GM12878 (cell line): ENCODE results near the gene KRT72. TPM values are rescaled to one million over a fixed set of nuclear protein-coding genes. Genes with fewer than 3 reads are reported as not detected.

Source experiments
- ATAC-seq: fragments of 200-7000 bp; cut with Tn5 transposase; 3 replicates; pipeline ENCODE4 v1.9.1; 2020; ENCODE audit warnings: mild to moderate bottlenecking, moderate library complexity
- BruUV-seq: library from RNA; stranded (reverse); fragments of 400-500 nt; replicated peaks from 2 replicates; lab custom pipeline; 2021; lab: Mats Ljungman, UMichigan
- CTCF ChIA-PET: fragments of 300-600 bp; sonication (Branson Sonifier 250); formaldehyde crosslinking; extraction: SDS; loops from one replicate; lab custom pipeline; 2021; ENCODE audit warnings: inconsistent platforms; lab: Yijun Ruan, JAX
- POLR2A ChIA-PET: fragments of 350-600 bp; formaldehyde crosslinking; extraction: SDS; loops from one replicate; lab custom pipeline; 2021; ENCODE audit warnings: inconsistent platforms; lab: Charles Lee
- RAD21 ChIA-PET: fragments of 300-600 bp; sonication (Branson Sonifier 250); formaldehyde crosslinking; loops from one replicate; lab custom pipeline; 2023; ENCODE audit warnings: antibody characterized with exemption; ENCODE audit not compliant: unreplicated experiment; lab: Charles Lee
- SMC1A ChIA-PET: fragments of 300-600 bp; sonication (Branson Sonifier 250); formaldehyde crosslinking; loops from one replicate; lab custom pipeline; 2023; ENCODE audit not compliant: unreplicated experiment, uncharacterized antibody; lab: Charles Lee
- DNase-seq: peaks from one replicate; pipeline ENCODE4 v3.0.0-alpha.2; 2011; ENCODE audit warnings: low read depth, low spot score
- FAIRE-seq: peaks from 3 replicates; lab custom pipeline; 2011; peaks lifted over from hg19 to GRCh38; lab: Jason Lieb, UNC
- H2AFZ ChIP-seq: 2 replicates; pipeline ENCODE4 v1.6.0; 2011; ENCODE audit warnings: low read depth, low read length, control low read depth; ENCODE audit not compliant: control insufficient read depth
- H3K27ac ChIP-seq: 2 replicates; pipeline ENCODE4 v1.5.1; 2011; ENCODE audit warnings: control low read depth; ENCODE audit not compliant: control insufficient read depth, insufficient read depth
- H3K27me3 ChIP-seq, 2 experiments: replicated peaks in 1 of 2; 2 replicates each; pipeline versions ENCODE4 v1.6.0 to v1.6.1; 2011; ENCODE audit warnings: low read length in 1 of 2; ENCODE audit not compliant: control insufficient read depth in 2 of 2, insufficient read depth in 2 of 2
- H3K36me3 ChIP-seq, 2 experiments: 2 replicates each; pipeline ENCODE4 v1.5.1; 2011; ENCODE audit warnings: low read length in 1 of 2; ENCODE audit not compliant: control insufficient read depth in 2 of 2, insufficient read depth in 2 of 2
- H3K4me1 ChIP-seq: 2 replicates; pipeline ENCODE4 v1.6.1; 2011; ENCODE audit warnings: mild to moderate bottlenecking, low read length, moderate library complexity, mixed read lengths; ENCODE audit not compliant: control insufficient read depth, insufficient read depth
- H3K4me2 ChIP-seq: 2 replicates; pipeline ENCODE4 v1.6.0; 2011; ENCODE audit warnings: control low read depth; ENCODE audit not compliant: control insufficient read depth, insufficient read depth
- H3K4me3 ChIP-seq: fragments of 200-600 bp; sonication (generic); 2 replicates; pipeline ENCODE4 v1.5.1; 2016
- H3K79me2 ChIP-seq: 2 replicates; pipeline ENCODE4 v1.6.0; 2011; ENCODE audit warnings: low read length; ENCODE audit not compliant: control insufficient read depth, insufficient read depth
- H3K9ac ChIP-seq: 2 replicates; pipeline ENCODE4 v1.8.0; 2011; ENCODE audit warnings: low read length, control low read depth, mixed read lengths; ENCODE audit not compliant: control insufficient read depth, insufficient read depth
- H3K9me3 ChIP-seq: replicated peaks from 3 replicates; pipeline ENCODE4 v1.5.1; 2011; ENCODE audit warnings: mild to moderate bottlenecking, low read length; ENCODE audit not compliant: control insufficient read depth, insufficient read depth
- H4K20me1 ChIP-seq: 2 replicates; pipeline ENCODE4 v1.6.0; 2011; ENCODE audit not compliant: control insufficient read depth, insufficient read depth
- BACH1 ChIP-seq: fragments of 450-650 bp; IDR thresholded peaks from 2 replicates; pipeline ENCODE4 v1.6.1; 2017; ENCODE audit warnings: mild to moderate bottlenecking, borderline replicate concordance
- CTCF ChIP-seq, 3 experiments: IDR thresholded peaks in 2 of 3; conservative IDR thresholded peaks in 1 of 3; 2 replicates each; pipeline ENCODE4 v1.5.1; 2011; ENCODE audit warnings: low read depth in 3 of 3, low read length in 3 of 3, mild to moderate bottlenecking in 3 of 3, control low read depth in 2 of 3, moderate library complexity in 2 of 3, inconsistent platforms in 1 of 3, mixed read lengths in 1 of 3; ENCODE audit not compliant: control insufficient read depth in 2 of 3, insufficient read depth in 1 of 3; ENCODE audit errors: extremely low read depth in 1 of 3
- IKZF2 ChIP-seq, 2 experiments: fragments of 450-650 bp; IDR thresholded peaks; 2 replicates each; pipeline ENCODE4 v1.6.1; 2017; ENCODE audit warnings: mild to moderate bottlenecking in 2 of 2, moderate library complexity in 2 of 2
- IRF4 ChIP-seq: IDR thresholded peaks from 2 replicates; pipeline ENCODE4 v1.6.1; 2011; ENCODE audit warnings: low read depth, low read length
- MEF2B ChIP-seq: fragments of 450-650 bp; IDR thresholded peaks from 2 replicates; pipeline ENCODE4 v1.6.1; 2018; ENCODE audit warnings: mild to moderate bottlenecking, moderate library complexity; ENCODE audit not compliant: partially characterized antibody, poor library complexity, severe bottlenecking
- NFXL1 ChIP-seq: fragments of 450-650 bp; IDR thresholded peaks from 2 replicates; pipeline ENCODE4 v1.6.1; 2017; ENCODE audit warnings: antibody characterized with exemption, mild to moderate bottlenecking, borderline replicate concordance
- POLR2A ChIP-seq: IDR thresholded peaks from 2 replicates; pipeline ENCODE4 v1.6.1; 2011; ENCODE audit warnings: low read depth, mild to moderate bottlenecking, low read length
- SMAD1 ChIP-seq: fragments of 450-650 bp; IDR thresholded peaks from 2 replicates; pipeline ENCODE4 v1.6.1; 2018; ENCODE audit warnings: mild to moderate bottlenecking, low read depth; ENCODE audit not compliant: partially characterized antibody
- TCF12 ChIP-seq: IDR thresholded peaks from 2 replicates; pipeline ENCODE4 v1.6.1; 2011; ENCODE audit warnings: low read depth, mild to moderate bottlenecking, low read length
- ZBED1 ChIP-seq: IDR thresholded peaks from 2 replicates; pipeline ENCODE4 v1.6.1; 2016; ENCODE audit warnings: borderline replicate concordance
- ZZZ3 ChIP-seq: IDR thresholded peaks from 2 replicates; pipeline ENCODE4 v1.6.1; 2011; ENCODE audit warnings: low read depth; ENCODE audit not compliant: control insufficient read depth, insufficient read length
- WGBS: methylation state at CpG from one replicate; pipeline ENCODE4 v1.1.6; 2016; ENCODE audit warnings: low lambda C conversion rate; ENCODE audit not compliant: insufficient replicate concordance, insufficient coverage; ENCODE audit errors: missing lambda C conversion rate; 5-methylcytosine and 5-hydroxymethylcytosine counted together
- in situ Hi-C: fragments of 300-500 bp; cut with MboI; formaldehyde crosslinking; loops from 9 replicates; pipeline ENCODE4 v1.14.3; 2018; ENCODE audit warnings: mixed read lengths
- intact Hi-C: fragments of 100-400 bp; cut with micrococcal nuclease; formaldehyde crosslinking; loops from one replicate; pipeline ENCODE4 v1.14.2; 2022; ENCODE audit not compliant: unreplicated experiment
- polyA plus RNA-seq, 11 experiments: library from polyadenylated mRNA; depleted of rRNA in 4 of 11; unstranded in 6 of 11; stranded (reverse) in 5 of 11; fragments of >200 nt; fragmentation: Nextera tagmentation in 4 of 11; fragmentation: Illumina TruSeq in 1 of 11; extraction: Ambion mirVana in 4 of 11; extraction: Trizol in 1 of 11; gene quantifications; 1 replicate in 1 of 11; 2 replicates in 10 of 11; pipeline versions ENCODE4 v1.2.1 to v1.2.3, GENCODE V29; 2011 to 2016; ENCODE audit warnings: inconsistent platforms in 2 of 11, missing spikeins in 2 of 11, low read depth in 1 of 11
- total RNA-seq, 4 experiments: library from RNA; depleted of rRNA in 3 of 4; stranded (reverse); fragments of >200 nt in 3 of 4; fragmentation: Illumina TruSeq in 1 of 4; extraction: Trizol in 1 of 4; gene quantifications; 2 replicates each; pipeline versions ENCODE4 v1.2.1 to v1.2.3, GENCODE V29; 2013 to 2021

The KRT72 gene
- total and polyA plus RNA-seq, 10 of the 15 experiments (the other 5 are each of a cell fraction or from before 2014, with no cell fraction given) = not detected

DNA sequence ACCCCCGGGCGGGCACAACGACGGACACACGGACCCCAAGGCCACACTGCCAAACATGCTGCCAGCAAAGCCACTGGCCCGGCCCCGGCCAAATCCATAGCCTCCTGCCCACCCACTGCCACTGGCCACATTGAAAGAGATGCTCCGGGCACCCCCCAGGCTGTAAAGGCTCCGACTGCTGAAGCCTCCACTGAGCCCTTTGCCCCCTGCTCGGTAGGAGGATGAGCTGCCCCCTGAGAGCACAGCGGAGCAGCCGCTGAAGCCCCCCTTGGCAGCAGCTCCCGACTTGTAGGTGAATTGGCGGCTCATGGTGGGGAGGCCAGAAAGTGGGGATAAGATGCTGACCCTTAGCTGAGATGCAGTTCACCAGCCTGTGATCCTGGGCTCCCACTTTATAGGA lies 17.0 kb upstream of the KRT72 start, which contains the start of gene KRT73:
TSS of gene KRT73 (minus strand) at position 344 of the 400 bp plus-strand sequence. CDS start at position 309, 35 bp downstream.
- Histone ChIP-seq H3K9ac (no peak within 1 kb of the TSS), H4K20me1 (no peaks in the 10 kb centered on the region), H2AFZ (no peak within 1 kb of the TSS), H3K27ac (no peak within 1 kb of the TSS), H3K27me3 (peaks cover 0 to 3% of the 10 kb centered on the region in 2 experiments; a peak in 3 of 4 replicates), H3K4me3 (no peak within 1 kb of the TSS), H3K4me2 (no peak within 1 kb of the TSS), H3K36me3 (no peaks in the 10 kb centered on the region), H3K4me1 (no peaks in the 10 kb centered on the region), H3K9me3 (no peaks in the 10 kb centered on the region), H3K79me2 (no peaks in the 10 kb centered on the region)
- DNase-seq (no peak), ATAC-seq (no peak), FAIRE-seq (no peak)
- ChIA-PET CTCF (interaction anchor here (0.6 kb wide), 1 partner anchor 8 kb away, joined by 3 read pairs; no protein-coding TSS in a partner anchor), POLR2A (no interaction called here), SMC1A (no interaction called here), RAD21 (no interaction called here)
- TF ChIP-seq MEF2B (no peak), POLR2A (no peak), SMAD1 (no peak)
- in situ Hi-C loops = no loop called here
- intact Hi-C loops = no loop called here
- BruUV-seq = no TSS peak
- WGBS = 29% methylated on average over 14 of the region's 14 CpGs

DNA sequence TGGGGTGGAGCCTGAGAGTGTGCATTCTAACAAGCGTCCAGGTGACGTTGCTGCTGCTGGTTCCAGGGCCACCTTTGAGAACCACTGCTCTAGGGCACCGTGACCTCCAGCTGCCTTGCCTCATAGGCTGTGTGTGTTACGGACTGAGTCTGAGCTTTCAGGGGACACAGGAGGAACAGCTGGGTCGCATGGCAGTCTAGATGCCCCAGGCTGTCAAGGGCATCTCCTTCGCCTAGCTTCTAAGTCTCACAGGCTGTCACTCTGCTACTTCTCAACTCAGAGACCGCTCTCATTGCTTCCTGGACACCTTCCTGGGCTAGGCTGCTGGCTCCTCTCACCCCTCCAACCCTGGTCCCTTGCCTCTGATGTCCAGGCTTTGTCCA lies 16.1 kb upstream of the KRT72 start:
- no peak overlapping the region for H3K4me2 ChIP-seq
- no peaks in the 10 kb centered on the region for H3K79me2 ChIP-seq
- 2% methylated on average over 6 of the region's 7 CpGs for WGBS
- H3K9ac ChIP-seq = no peak overlapping the region
- H3K9me3 ChIP-seq = no peaks in the 10 kb centered on the region
- TF ChIP-seq NFXL1 (no peak), CTCF (IDR thresholded peaks at IDR 0.05 in 2 of 3, conservative IDR thresholded peaks at IDR 0.05 in 1 of 3; ENCODE audit: control insufficient read depth in 2 of 3, extremely low read depth in 1 of 3, insufficient read depth in 1 of 3, low read depth in 3 of 3, low read length in 3 of 3) (no peak), POLR2A (no peak), ZBED1 (no peak), ZZZ3 (no peak), IRF4 (no peak), IKZF2 (IDR thresholded peaks at IDR 0.05) (no peak), TCF12 (no peak), BACH1 (no peak)
- in situ Hi-C loops = no loop called here
- ATAC-seq = no peak
- BruUV-seq = no TSS peak
- H3K4me1 ChIP-seq = no peaks in the 10 kb centered on the region
- intact Hi-C loops = no loop called here
- ChIA-PET SMC1A (interaction anchor here (0.6 kb wide), 1 partner anchor 268 kb away, joined by 3 read pairs; no protein-coding TSS in a partner anchor), CTCF (no interaction called here), POLR2A (no interaction called here), RAD21 (no interaction called here)
- no peak overlapping the region for H3K27ac ChIP-seq
- H4K20me1 ChIP-seq = no peaks in the 10 kb centered on the region
- H3K27me3 ChIP-seq = peaks cover 0 to 3% of the 10 kb centered on the region in 2 experiments; a peak in 3 of 4 replicates
- H3K36me3 ChIP-seq = no peaks in the 10 kb centered on the region
- FAIRE-seq = no peak
- no peak overlapping the region for H2AFZ ChIP-seq
- no peak overlapping the region for H3K4me3 ChIP-seq
- no peak for DNase-seq
